A549 (cell line): Measurements from ENCODE around the gene ITGA5. TPM values are rescaled to one million over a fixed set of nuclear protein-coding genes. Genes with fewer than 3 reads are reported as not detected.

ENCODE experiments used
- ATAC-seq, 2 experiments: fragments of 200-7000 bp in 1 of 2; fragments of >200 bp in 1 of 2; cut with Nextera tagmentation in 1 of 2; cut with Tn5 transposase in 1 of 2; 3 replicates each; pipeline versions ENCODE4 v1.8.0 to v1.9.1; 2018 to 2020; ENCODE audit warnings: mild to moderate bottlenecking in 1 of 2, moderate library complexity in 1 of 2
- CTCF ChIA-PET: fragments of 300-600 bp; sonication (Branson Sonifier 250); formaldehyde crosslinking; extraction: SDS; loops from one replicate; lab custom pipeline; 2021; ENCODE audit warnings: antibody characterized with exemption, inconsistent platforms; lab: Yijun Ruan, JAX
- POLR2A ChIA-PET: fragments of 350-600 bp; formaldehyde crosslinking; extraction: SDS; loops from one replicate; lab custom pipeline; 2021; ENCODE audit warnings: antibody characterized with exemption, inconsistent platforms; lab: Yijun Ruan, JAX
- DNase-seq, 2 experiments: peaks; one replicate each; pipeline versions ENCODE4 v3.0.0 to v3.0.0-alpha.2; 2011 to 2016; ENCODE audit warnings: low read depth in 1 of 2, low spot score in 1 of 2
- FAIRE-seq: peaks from 2 replicates; lab custom pipeline; 2011; peaks lifted over from hg19 to GRCh38; lab: Jason Lieb, UNC
- H3K27ac ChIP-seq, 2 experiments: fragments of >200 bp; sonication (Bioruptor Twin); formaldehyde crosslinking; 3 replicates each; pipeline ENCODE4 v1.5.1; 2016 to 2017
- H3K4me1 ChIP-seq: fragments of >200 bp; sonication (Bioruptor Twin); formaldehyde crosslinking; 3 replicates; pipeline ENCODE4 v1.6.1; 2016
- H3K4me2 ChIP-seq: fragments of >200 bp; sonication (Bioruptor Twin); formaldehyde crosslinking; 3 replicates; pipeline ENCODE4 v1.6.1; 2016
- H3K4me3 ChIP-seq: fragments of >200 bp; sonication (Bioruptor Twin); formaldehyde crosslinking; 3 replicates; pipeline ENCODE4 v1.5.1; 2016
- H3K9me3 ChIP-seq: fragments of >200 bp; sonication (Bioruptor Twin); formaldehyde crosslinking; 3 replicates; pipeline ENCODE4 v1.6.1; 2016
- BCL3 ChIP-seq: fragments of >200 bp; sonication (Bioruptor Twin); formaldehyde crosslinking; IDR thresholded peaks from 3 replicates; pipeline ENCODE4 v1.6.1; 2016
- CHD2 ChIP-seq: fragments of 150-350 bp; IDR thresholded peaks from 2 replicates; pipeline ENCODE4 v1.6.1; 2014; ENCODE audit warnings: low read length; ENCODE audit not compliant: partially characterized antibody
- EHF ChIP-seq: fragments of 250-450 bp; sonication (Bioruptor Pico); IDR thresholded peaks from 2 replicates; pipeline ENCODE4 v1.5.0; 2020; ENCODE audit warnings: mild to moderate bottlenecking
- ESRRA ChIP-seq: fragments of 150-350 bp; IDR thresholded peaks from 2 replicates; pipeline ENCODE4 v1.6.1; 2014; ENCODE audit warnings: mild to moderate bottlenecking, low read length, borderline replicate concordance
- FOSB ChIP-seq: fragments of 250-450 bp; sonication (Bioruptor Pico); IDR thresholded peaks from 2 replicates; pipeline ENCODE4 v1.5.0; 2020; ENCODE audit warnings: mild to moderate bottlenecking, moderate library complexity
- HDAC2 ChIP-seq: fragments of 200-600 bp; sonication (generic); IDR thresholded peaks from 2 replicates; pipeline ENCODE4 v1.6.1; 2016
- JUNB ChIP-seq: fragments of >200 bp; sonication (Bioruptor Twin); formaldehyde crosslinking; IDR thresholded peaks from 2 replicates; pipeline ENCODE4 v1.6.1; 2016
- MAX ChIP-seq: IDR thresholded peaks from 2 replicates; pipeline ENCODE4 v1.6.1; 2012
- MAZ ChIP-seq: fragments of 150-350 bp; IDR thresholded peaks from 2 replicates; pipeline ENCODE4 v1.6.1; 2014; ENCODE audit warnings: antibody characterized with exemption, low read depth, low read length, borderline replicate concordance
- NFE2L2 ChIP-seq: fragments of 150-350 bp; conservative IDR thresholded peaks from 2 replicates; pipeline ENCODE4 v1.6.1; 2014; ENCODE audit warnings: low read length
- RARB ChIP-seq: fragments of 250-450 bp; sonication (Bioruptor Pico); IDR thresholded peaks from 2 replicates; pipeline ENCODE4 v1.8.0; 2021; ENCODE audit warnings: mild to moderate bottlenecking, moderate library complexity
- RCOR1 ChIP-seq: fragments of 150-350 bp; IDR thresholded peaks from 2 replicates; pipeline ENCODE4 v1.6.1; 2014; ENCODE audit warnings: antibody characterized with exemption, low read length, low read depth
- REST ChIP-seq: fragments of 200-600 bp; sonication (generic); IDR thresholded peaks from 2 replicates; pipeline ENCODE4 v1.6.1; 2016; ENCODE audit warnings: antibody characterized with exemption, mild to moderate bottlenecking, moderate library complexity
- RNF2 ChIP-seq: fragments of 200-600 bp; sonication (generic); IDR thresholded peaks from 2 replicates; pipeline ENCODE4 v1.6.1; 2016; ENCODE audit warnings: low read depth, mild to moderate bottlenecking, antibody characterized with exemption, moderate library complexity, borderline replicate concordance
- SMC3 ChIP-seq: fragments of >200 bp; sonication (Bioruptor Twin); formaldehyde crosslinking; IDR thresholded peaks from 3 replicates; pipeline ENCODE4 v1.6.1; 2018; ENCODE audit warnings: inconsistent platforms
- ZC3H11A ChIP-seq: fragments of 450-650 bp; IDR thresholded peaks from 2 replicates; pipeline ENCODE4 v1.6.1; 2014; ENCODE audit warnings: antibody characterized with exemption, mild to moderate bottlenecking
- ZSCAN20 ChIP-seq: fragments of 250-450 bp; sonication (Bioruptor Pico); IDR thresholded peaks from 2 replicates; pipeline ENCODE4 v1.8.0; 2022; ENCODE audit warnings: mild to moderate bottlenecking, moderate library complexity
- WGBS: methylation state at CpG from one replicate; pipeline ENCODE4 v1.1.6; 2017; ENCODE audit errors: missing lambda C conversion rate; 5-methylcytosine and 5-hydroxymethylcytosine counted together
- polyA plus RNA-seq, 4 experiments: library from polyadenylated mRNA; depleted of rRNA in 3 of 4; stranded (reverse); fragments of >200 nt; fragmentation: RNase III in 1 of 4; extraction: RNeasy Plus Mini Kit Qiagen cat#74134 plus additional on column Dnase treatment in 1 of 4; gene quantifications; 2 replicates in 3 of 4; 3 replicates in 1 of 4; pipeline ENCODE4 v1.2.3, GENCODE V29; 2011 to 2017

ITGA5 gene
- polyA plus RNA-seq, 2 of the 4 experiments (the other 2 are of a cell fraction): 27.2 to 31.7 TPM

- Histone ChIP-seq H3K4me2 (no peak overlapping the region), H3K9me3 (no peaks in the 10 kb centered on the region), H3K4me1 (peaks cover 50% of the 10 kb centered on the region), H3K4me3 (no peak overlapping the region), H3K27ac (no peak overlapping the region)
- TF ChIP-seq REST: peak; percentile 33; the same call in 1 of the 2 replicates
- TF ChIP-seq RNF2: no peak
- TF ChIP-seq JUNB: no peak
- no peak for TF ChIP-seq ZC3H11A
- TF ChIP-seq FOSB: no peak
- DNase-seq (no peak), ATAC-seq (no peak), FAIRE-seq (no peak)
- POLR2A ChIA-PET: no interaction called here
- WGBS: 88% methylated on average over 2 of the region's 2 CpGs
- CTCF ChIA-PET: interaction anchor here (0.7 to 11.5 kb wide), 13 partner anchors 8 to 170 kb away, joined by 3 to 224 read pairs (median 3); no protein-coding TSS in a partner anchor
Measured at GRCh38 chr12:54377007-54377406, 42.1 kb downstream of the ITGA5 start.

GRCh38 chr12:54376596-54376995, 42.5 kb downstream of the ITGA5 start:
- TF ChIP-seq ESRRA (no peak), SMC3 (no peak), RCOR1 (no peak), CHD2 (no peak)
- POLR2A ChIA-PET: no interaction called here
- Histone ChIP-seq H3K4me3 (no peak overlapping the region), H3K4me1 (peaks cover 54% of the 10 kb centered on the region), H3K27ac (no peak overlapping the region), H3K4me2 (no peak overlapping the region), H3K9me3 (no peaks in the 10 kb centered on the region)
- 73% methylated on average over 4 of the region's 4 CpGs for WGBS
- DNase-seq (no peak), FAIRE-seq (no peak), ATAC-seq (no peak)
- CTCF ChIA-PET: interaction anchor here (0.7 to 4.8 kb wide), 10 partner anchors 10 to 169 kb away, joined by 3 to 31 read pairs (median 3); no protein-coding TSS in a partner anchor

- Histone ChIP-seq H3K9me3 (no peaks in the 10 kb centered on the region), H3K4me3 (no peak overlapping the region), H3K27ac (peak overlapping the region; percentile 50 to 68; a peak in 4 of 6 replicates), H3K4me2 (peak overlapping the region; percentile 63; the same call in 1 of the 3 replicates), H3K4me1 (peaks cover 65% of the 10 kb centered on the region)
- POLR2A ChIA-PET: no interaction called here
- no peak for ATAC-seq
- CTCF ChIA-PET: interaction anchor here (0.9 to 2.1 kb wide), 6 partner anchors 8 to 124 kb away, joined by 3 to 12 read pairs (median 4); no protein-coding TSS in a partner anchor
- 64% methylated on average over 2 of the region's 2 CpGs for WGBS
- DNase-seq: no peak
- TF ChIP-seq EHF (CRISPR knock-in tag): no peak
- TF ChIP-seq MAZ: no peak
- no peak for TF ChIP-seq RARB
- TF ChIP-seq NFE2L2: no peak
- TF ChIP-seq HDAC2: no peak
- no peak for TF ChIP-seq SMC3
- TF ChIP-seq BCL3: no peak
- no peak for TF ChIP-seq MAX
- TF ChIP-seq RCOR1: no peak
- no peak for TF ChIP-seq ZSCAN20 (CRISPR knock-in tag)
- no peak for FAIRE-seq
Measured at GRCh38 chr12:54375259-54375579, 43.8 kb downstream of the ITGA5 start.
